Keratinocyte (primary cell): Measurements from ENCODE around the gene FRAS1.

ENCODE experiments used
- CTCF ChIP-seq, 3 experiments: IDR thresholded peaks in 1 of 3; conservative IDR thresholded peaks in 1 of 3; optimal IDR thresholded peaks in 1 of 3; 2 replicates in 2 of 3; 3 replicates in 1 of 3; pipeline versions ENCODE3 to v1.5.1; 2011; ENCODE audit warnings: low read length in 3 of 3, mild to moderate bottlenecking in 3 of 3, moderate library complexity in 2 of 3, control low read depth in 1 of 3, inconsistent platforms in 1 of 3; ENCODE audit not compliant: insufficient read depth in 2 of 3; ENCODE audit errors: extremely low read depth in 1 of 3
- EZH2 ChIP-seq: IDR thresholded peaks from one replicate; pipeline ENCODE4 v1.6.1; 2012; ENCODE audit warnings: inconsistent platforms, mild to moderate bottlenecking, low read length, moderate library complexity

GRCh38 chr4:78410225-78410624 lies 353.1 kb downstream of the FRAS1 start:
- TF ChIP-seq EZH2 (no peak), CTCF (optimal IDR thresholded peaks at IDR 0.05 in 1 of 3, IDR thresholded peaks at IDR 0.05 in 1 of 3, conservative IDR thresholded peaks at IDR 0.05 in 1 of 3; ENCODE audit: extremely low read depth in 1 of 3, insufficient read depth in 2 of 3, low read length in 3 of 3) (no peak)
